Measurements from ENCODE around the gene LACTBL1.
A peak's percentile ranks its signal among the peaks of the same experiment; 100 is the strongest.
"Not testable (repeated sequence)": the region's sequence is repeated elsewhere in the genome, so short reads cannot be mapped to it uniquely, and the experiment has no call there.

Gene LACTBL1, protein sequence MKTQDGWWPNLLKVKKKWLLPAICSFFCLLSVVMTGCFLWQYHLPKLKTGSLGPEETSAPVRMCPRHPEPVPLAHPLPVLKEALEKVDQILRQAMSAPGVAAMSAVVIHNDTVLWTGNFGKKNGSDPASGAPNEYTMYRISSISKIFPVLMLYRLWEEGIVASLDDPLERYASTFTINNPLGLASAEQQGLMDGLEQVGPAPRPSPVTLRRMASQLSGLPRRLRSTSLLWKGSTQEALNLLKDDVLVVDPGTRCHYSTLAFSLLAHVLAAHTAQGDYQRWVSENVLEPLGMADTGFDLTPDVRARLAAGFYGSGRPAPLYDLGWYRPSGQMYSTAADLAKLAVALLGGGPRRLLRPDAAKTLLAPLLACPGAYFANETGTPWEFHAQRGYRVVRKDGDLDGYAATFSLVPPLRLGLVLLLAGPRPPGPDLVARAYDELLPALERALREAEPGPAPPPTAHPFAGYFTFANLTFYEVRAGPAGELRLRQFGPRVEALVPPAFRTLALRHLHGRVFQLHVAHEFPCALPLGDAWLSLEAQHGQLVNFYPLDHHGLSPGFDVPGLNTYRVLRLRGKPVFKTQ

DNA sequence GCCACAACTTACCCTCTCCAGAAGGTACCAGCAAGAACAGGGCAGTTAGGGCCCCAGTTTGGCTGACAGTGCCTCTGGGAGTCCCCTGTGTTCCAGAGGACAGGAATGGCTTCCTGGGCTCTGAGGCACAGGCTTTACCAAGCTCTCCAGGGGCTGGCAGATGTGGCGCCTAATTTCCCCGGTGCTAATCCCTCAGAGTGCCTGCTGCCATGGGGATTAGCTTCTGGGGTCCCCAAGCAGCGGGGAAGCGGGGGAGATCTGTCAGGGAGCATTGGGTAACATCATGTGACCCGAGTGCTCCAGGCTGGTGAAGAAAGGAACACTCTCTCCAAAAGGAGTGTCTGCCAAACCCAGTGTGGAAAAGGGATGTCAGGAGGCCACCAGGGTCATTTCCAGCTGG lies at the start of gene LACTBL1:
TSS of gene LACTBL1 (minus strand) at position 107 of the 400 bp plus-strand sequence. CDS start 550 bp downstream, outside the sequence.
- no peak for DNase-seq

DNA sequence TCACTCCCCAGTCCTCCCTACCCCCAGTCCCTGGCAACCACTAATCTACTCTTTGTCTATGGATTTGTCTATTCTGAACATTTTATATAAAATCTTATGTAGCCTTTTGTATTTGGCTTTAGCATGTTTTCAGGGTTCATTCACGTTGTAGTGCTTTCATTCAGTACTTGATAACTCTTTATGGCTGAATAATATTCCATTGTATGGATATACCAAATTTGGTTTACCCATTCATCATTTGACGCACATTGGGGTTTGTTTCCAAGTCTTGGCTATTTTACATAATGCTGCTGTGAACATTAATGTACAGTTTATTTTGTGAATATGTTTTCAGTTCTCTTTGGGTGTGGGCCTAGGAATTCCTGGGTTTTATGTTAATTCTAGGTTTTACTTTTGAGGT lies 49.2 kb upstream of the LACTBL1 start:
- no peak for DNase-seq

GRCh38 chr1:23020706-23021405 lies 48.2 kb upstream of the LACTBL1 start:
- no peak for DNase-seq

GRCh38 chr1:23019863-23020625 lies 47.4 kb upstream of the LACTBL1 start:
- DNase-seq, result peak in 20 of 58 donors; percentile 6 to 48 (median 28)

GRCh38 chr1:23019094-23019862 lies 46.6 kb upstream of the LACTBL1 start, which contains the start of gene KDM1A:
TSS of gene KDM1A (plus strand) at chr1:23019468. CDS start at chr1:23019597, 129 bp downstream.
- DNase-seq, result peak; percentile 74 to 98 (median 95)

- no peak for DNase-seq
Measured at GRCh38 chr1:23018661-23019093, 46.0 kb upstream of the LACTBL1 start.

- peak in 11 of 58 donors; percentile 2 to 34 (median 6) for DNase-seq
Measured at GRCh38 chr1:23013657-23014056, 41.0 kb upstream of the LACTBL1 start.

GRCh38 chr1:23010025-23010424 lies 37.4 kb upstream of the LACTBL1 start:
- DNase-seq, result not testable (repeated sequence)

DNA sequence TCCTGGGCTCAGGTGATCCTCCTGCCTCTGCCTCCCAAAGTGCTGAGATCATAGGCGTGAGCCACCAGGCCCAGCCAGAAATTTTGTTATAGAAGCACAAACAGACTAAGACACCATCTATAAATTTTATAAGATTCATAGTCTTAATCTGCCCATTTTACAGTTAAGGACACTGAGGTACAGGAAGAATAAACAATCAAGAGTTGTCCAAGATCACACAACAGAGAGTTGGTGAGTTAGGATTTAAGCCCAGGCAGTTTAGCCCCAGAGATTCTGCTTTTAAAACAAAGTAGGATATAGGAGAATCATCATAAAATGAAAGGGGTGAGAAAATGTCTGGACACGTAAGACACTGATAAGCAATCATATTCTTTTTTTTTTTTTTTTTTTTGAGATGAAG lies 36.2 kb upstream of the LACTBL1 start:
- DNase-seq, result no peak

GRCh38 chr1:23007106-23007505 lies 34.4 kb upstream of the LACTBL1 start:
- no peak for DNase-seq

GRCh38 chr1:23004769-23005168 lies 32.1 kb upstream of the LACTBL1 start:
- not testable (repeated sequence) for DNase-seq

GRCh38 chr1:23004112-23004511 lies 31.4 kb upstream of the LACTBL1 start:
- no peak for DNase-seq

DNA sequence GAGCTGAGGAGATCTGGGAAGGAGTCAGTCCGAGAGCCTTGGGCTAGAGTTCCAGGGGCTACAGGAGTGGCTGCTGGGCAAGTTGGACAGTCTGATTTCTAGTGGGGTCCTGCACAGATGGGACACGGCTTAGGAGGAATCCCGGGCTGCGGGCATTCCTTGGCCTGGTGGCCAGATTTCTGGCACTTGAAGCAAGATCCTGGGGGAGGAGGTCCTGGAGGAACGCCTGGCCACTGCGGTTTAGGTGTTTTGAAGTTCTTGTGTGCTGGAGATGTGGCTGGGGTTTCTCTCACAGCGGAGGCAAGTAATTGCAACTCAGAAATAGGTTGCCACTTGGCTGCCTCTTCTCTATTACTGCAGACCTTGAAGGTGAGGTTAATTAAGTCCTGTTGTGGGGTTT lies 29.6 kb upstream of the LACTBL1 start:
- not testable (repeated sequence) for DNase-seq

DNA sequence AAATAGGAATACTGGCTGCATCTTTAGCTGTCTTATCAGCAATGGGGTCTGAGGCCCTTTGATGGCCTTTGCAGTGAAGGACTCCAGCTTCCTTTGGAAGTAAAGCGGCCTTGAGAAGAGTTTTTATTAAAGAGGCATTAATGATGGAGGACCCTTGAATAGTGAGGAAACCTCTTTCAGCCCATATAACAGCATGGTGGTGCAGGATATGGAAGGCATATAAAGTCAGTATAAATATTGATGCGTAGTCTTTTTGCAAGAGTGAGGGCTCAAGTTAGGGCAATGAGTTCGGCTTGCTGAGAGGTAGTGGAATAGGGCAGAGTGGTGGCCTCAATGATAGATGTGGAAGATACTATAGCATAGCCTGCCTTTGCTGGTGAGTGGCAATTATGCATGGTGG lies 27.5 kb upstream of the LACTBL1 start:
- not testable (repeated sequence) for DNase-seq

- DNase-seq, result not testable (repeated sequence)
Measured at GRCh38 chr1:22997528-22997927, 24.9 kb upstream of the LACTBL1 start.

- no peak for DNase-seq
Measured at GRCh38 chr1:22995774-22996173, 23.1 kb upstream of the LACTBL1 start.

DNA sequence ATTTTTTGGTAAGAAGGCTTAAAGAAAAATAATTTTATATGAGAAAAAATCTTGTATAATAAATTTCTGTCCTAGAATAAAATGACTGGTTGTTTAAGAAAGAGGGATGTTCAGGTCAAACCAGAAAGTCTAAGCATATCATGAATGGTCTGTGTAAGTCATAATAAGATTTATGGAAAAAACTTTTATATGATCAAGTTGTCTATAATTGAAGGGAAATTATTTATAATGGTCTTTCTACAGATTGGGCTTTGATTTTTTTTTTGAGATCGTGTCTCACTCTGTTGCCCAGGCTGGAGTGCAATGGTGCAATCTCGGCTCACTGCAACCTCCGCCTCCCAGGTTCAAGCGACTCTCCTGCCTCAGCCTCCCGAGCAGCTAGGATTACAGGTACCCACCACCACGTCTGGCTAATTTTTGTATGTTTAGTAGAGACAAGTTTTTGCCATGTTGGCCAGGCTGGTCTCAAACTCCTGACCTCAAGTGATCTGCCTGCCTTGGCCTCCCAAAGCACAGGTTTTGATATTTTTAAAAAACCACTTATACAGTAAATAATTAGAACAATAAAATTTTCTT lies 20.6 kb upstream of the LACTBL1 start:
- not testable (repeated sequence) for DNase-seq

GRCh38 chr1:22992384-22992783 lies 19.7 kb upstream of the LACTBL1 start:
- DNase-seq, result not testable (repeated sequence)

- no peak for DNase-seq
Measured at GRCh38 chr1:22983944-22984343, 11.3 kb upstream of the LACTBL1 start.

DNA sequence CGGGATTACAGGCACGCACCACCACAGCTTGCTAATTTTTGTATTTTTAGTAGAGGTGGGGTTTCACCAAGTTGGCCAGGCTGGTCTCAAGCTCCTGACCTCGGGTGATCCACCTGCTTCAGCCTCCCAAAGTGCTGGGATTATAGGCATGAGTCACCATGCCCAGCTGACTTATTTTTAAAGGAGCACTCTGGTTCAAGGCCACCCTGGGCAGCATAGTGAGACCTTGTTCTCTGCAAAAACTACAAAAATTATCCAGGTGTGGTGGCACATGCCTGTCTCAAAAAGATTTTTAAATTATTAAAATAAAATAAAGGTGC lies 7.8 kb upstream of the LACTBL1 start:
- not testable (repeated sequence) for DNase-seq

Measured in anterior cingulate cortex (tissue), 58 donors.